Small intestine (tissue), 7 donors: ENCODE measurements around the gene LRRTM3. TPM values are rescaled to one million over a fixed set of nuclear protein-coding genes. Genes with fewer than 3 reads are reported as not detected.

Experiments
- DNase-seq, 2 donors: peaks; one replicate each; pipeline versions ENCODE4 v3.0.0 to v3.0.0-alpha.2; 2013
- FAIRE-seq: peaks from 2 replicates; lab custom pipeline; 2012; peaks lifted over from hg19 to GRCh38; lab: Jason Lieb, UNC
- H3K27ac ChIP-seq, 3 donors: one replicate each; pipeline ENCODE4 v1.5.1; 2013; ENCODE audit warnings: low read length in 2 of 3, mild to moderate bottlenecking in 2 of 3, control low read depth in 1 of 3, inconsistent platforms in 1 of 3, low read depth in 1 of 3, moderate library complexity in 1 of 3
- H3K27me3 ChIP-seq, 3 donors: one replicate each; pipeline ENCODE4 v1.6.1; 2013; ENCODE audit warnings: low read length in 3 of 3, inconsistent platforms in 1 of 3; ENCODE audit not compliant: control insufficient read depth in 3 of 3, insufficient read depth in 3 of 3
- H3K36me3 ChIP-seq, 3 donors: one replicate each; pipeline ENCODE4 v1.6.1; 2013; ENCODE audit warnings: low read length in 3 of 3, inconsistent platforms in 1 of 3, low read depth in 1 of 3, mild to moderate bottlenecking in 1 of 3, moderate library complexity in 1 of 3; ENCODE audit not compliant: control insufficient read depth in 3 of 3, insufficient read depth in 2 of 3
- H3K4me1 ChIP-seq, 3 donors: one replicate each; pipeline ENCODE4 v1.6.1; 2013; ENCODE audit warnings: low read length in 2 of 3, inconsistent platforms in 1 of 3, low read depth in 1 of 3, mild to moderate bottlenecking in 1 of 3, moderate library complexity in 1 of 3; ENCODE audit not compliant: control insufficient read depth in 3 of 3, insufficient read depth in 2 of 3
- H3K4me3 ChIP-seq, 3 donors: one replicate each; pipeline ENCODE4 v1.5.1; 2013; ENCODE audit warnings: low read length in 3 of 3, control low read depth in 1 of 3, inconsistent platforms in 1 of 3, low read depth in 1 of 3, mild to moderate bottlenecking in 1 of 3, moderate library complexity in 1 of 3
- H3K9me3 ChIP-seq, 2 donors: one replicate each; pipeline ENCODE4 v1.6.1; 2013; ENCODE audit warnings: low read depth in 1 of 2, low read length in 1 of 2; ENCODE audit not compliant: control insufficient read depth in 2 of 2, insufficient read depth in 1 of 2
- WGBS, 3 donors: extraction: QIAGEN DNeasy Blood & Tissue Kit; methylation state at CpG; one replicate each; pipeline ENCODE4 v1.1.7; 2013; 5-methylcytosine and 5-hydroxymethylcytosine counted together
- polyA plus RNA-seq, 4 donors: library from polyadenylated mRNA; stranded (reverse) in 3 of 4; unstranded in 1 of 4; fragments of 200-250 nt in 3 of 4; fragments of 120-200 nt in 1 of 4; gene quantifications; one replicate each; pipeline versions ENCODE4 v1.2.1 to v1.2.3, GENCODE V29; 2013
- donor health status: healthy with polysubstance abuse.
- donor health status: control.
- donor health status: control.
- donor health status: Bipolar disorder and iron deficiency.
- donor health status: healthy.

The LRRTM3 gene
- polyA plus RNA-seq, 4 donors: 0.10 to 0.31 TPM; not detected in 2

DNA sequence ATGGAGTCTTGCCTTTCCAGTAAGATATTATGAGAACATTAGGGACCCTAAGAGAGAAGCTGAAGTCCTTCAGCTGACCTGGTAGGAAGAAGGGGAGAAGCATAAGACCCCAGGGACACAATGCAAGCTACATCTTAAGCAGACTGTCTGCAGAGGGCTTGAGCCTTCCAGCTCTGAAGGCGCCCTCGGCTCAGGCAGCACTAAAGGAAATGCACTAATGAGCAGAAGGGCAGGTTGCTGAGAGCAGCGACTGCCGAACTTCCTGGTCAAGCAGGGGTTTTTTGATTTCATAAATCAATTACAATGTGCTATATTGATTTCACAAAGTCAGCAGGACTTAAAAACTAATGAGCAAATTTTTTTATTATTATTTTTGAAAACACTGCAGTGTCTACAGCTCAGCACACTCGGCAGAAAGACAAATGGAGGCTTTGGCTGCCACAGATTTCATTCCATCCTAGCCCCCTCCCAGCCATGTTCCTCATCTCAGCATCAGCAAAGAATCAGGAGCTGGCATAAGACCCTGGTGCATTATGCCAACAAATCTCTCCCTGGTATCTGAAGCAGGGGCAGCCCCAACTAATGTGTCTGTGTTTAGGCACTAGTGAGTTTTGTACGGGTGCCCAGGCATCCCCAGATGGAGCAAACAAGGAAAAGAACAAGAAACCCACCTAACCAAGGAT is 57.1 kb downstream of the LRRTM3 start:
- 12 to 43% (median 15%) methylated on average over 6 of the region's 6 CpGs for WGBS, 3 donors
- no peaks in the 10 kb centered on the region for H3K9me3 ChIP-seq
- no peak for FAIRE-seq

DNA sequence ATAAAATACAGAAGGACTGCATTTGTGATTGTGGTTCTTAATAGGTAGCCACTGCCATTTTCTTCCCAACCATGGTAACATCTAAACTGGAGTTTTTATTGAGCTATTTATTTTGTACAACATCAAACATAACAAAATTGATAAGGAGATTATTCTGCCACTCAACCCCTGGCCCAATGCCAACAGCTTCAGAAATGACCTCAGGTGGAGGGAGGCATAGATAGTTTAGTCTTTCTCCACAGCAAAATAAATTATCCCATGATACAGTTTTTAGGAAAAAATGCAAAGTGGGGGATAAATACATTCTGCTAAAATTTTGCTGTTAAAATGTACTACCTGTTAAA is 57.6 kb downstream of the LRRTM3 start:
- Histone ChIP-seq H3K36me3 (no peaks in the 10 kb centered on the region), H3K9me3 (no peaks in the 10 kb centered on the region), H3K4me3 (no peak overlapping the region), H3K27me3 (no peaks in the 10 kb centered on the region), H3K27ac (no peak overlapping the region), H3K4me1 (no peaks in the 10 kb centered on the region)
- FAIRE-seq (no peak), DNase-seq (peak; percentile 5 to 14)

More for the DNA sequence above, 57.1 kb downstream of the LRRTM3 start:
- DNase-seq: peak in 1 of 2 donors; percentile 5
- Histone ChIP-seq H3K27me3 (no peaks in the 10 kb centered on the region), H3K4me1 (no peaks in the 10 kb centered on the region), H3K4me3 (no peak overlapping the region), H3K27ac (no peak overlapping the region), H3K36me3 (no peaks in the 10 kb centered on the region)

DNA sequence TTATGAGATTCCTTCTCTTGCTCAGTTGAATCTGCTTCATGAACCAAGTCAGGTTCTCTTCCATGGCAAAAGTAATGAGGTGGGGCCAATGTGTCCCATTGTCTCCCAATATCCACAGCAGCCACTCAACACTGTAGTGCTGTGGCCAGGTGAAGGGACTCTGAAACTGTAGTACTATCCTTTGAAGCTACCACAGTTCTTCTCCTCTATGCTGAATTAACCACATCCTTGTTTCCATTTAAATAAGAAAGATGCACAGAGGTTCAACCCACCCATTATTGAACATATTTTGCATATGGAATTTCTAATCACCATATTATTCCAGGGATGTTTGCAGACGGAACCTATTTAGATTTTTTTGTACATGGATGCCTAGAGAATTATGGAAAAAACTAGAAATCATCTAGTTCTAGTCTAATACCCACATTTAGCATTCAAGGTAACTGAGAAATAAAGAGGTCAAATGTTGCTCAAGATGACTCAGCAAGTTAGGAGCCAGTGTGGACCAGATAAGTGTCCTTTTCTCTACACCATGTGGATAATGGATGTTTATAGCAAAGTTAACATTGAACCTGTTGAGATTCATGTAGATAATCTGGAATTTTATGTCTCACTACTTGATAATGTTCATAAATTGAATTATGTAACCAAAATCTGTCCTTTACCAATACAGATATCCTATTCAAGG is 64.5 kb downstream of the LRRTM3 start:
- Histone ChIP-seq H3K27ac (no peak overlapping the region), H3K36me3 (no peaks in the 10 kb centered on the region), H3K4me1 (no peaks in the 10 kb centered on the region), H3K27me3 (no peaks in the 10 kb centered on the region), H3K9me3 (no peaks in the 10 kb centered on the region), H3K4me3 (no peak overlapping the region)
- FAIRE-seq: no peak
- 65 to 83% (median 74%) methylated on average over 1 of the region's 1 CpG for WGBS, 3 donors
- DNase-seq: no peak

DNA sequence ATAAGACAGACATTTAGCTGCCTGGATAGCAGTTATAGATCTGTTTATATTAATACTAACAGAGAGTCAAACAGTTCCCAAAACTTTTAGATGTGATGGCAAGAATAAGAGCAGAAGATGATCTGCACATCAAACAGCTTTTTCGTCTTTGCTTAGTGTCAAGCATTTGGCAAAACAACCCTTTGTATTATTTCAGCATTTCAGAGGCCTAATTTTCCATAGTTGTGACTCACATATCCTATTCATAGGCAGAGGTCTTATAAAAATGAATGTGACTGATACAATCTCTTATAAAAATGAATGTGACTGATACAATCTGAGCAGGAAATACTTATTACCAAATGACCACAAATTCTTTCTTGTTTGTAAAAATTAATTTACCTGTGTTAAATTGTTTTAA is 71.2 kb downstream of the LRRTM3 start:
- no peak for DNase-seq
- Histone ChIP-seq H3K36me3 (no peaks in the 10 kb centered on the region), H3K9me3 (no peaks in the 10 kb centered on the region), H3K4me3 (no peak overlapping the region), H3K4me1 (no peaks in the 10 kb centered on the region), H3K27me3 (no peaks in the 10 kb centered on the region), H3K27ac (no peak overlapping the region)
- FAIRE-seq: no peak
- 53 to 85% (median 70%) methylated on average over 1 of the region's 1 CpG for WGBS, 3 donors

DNA sequence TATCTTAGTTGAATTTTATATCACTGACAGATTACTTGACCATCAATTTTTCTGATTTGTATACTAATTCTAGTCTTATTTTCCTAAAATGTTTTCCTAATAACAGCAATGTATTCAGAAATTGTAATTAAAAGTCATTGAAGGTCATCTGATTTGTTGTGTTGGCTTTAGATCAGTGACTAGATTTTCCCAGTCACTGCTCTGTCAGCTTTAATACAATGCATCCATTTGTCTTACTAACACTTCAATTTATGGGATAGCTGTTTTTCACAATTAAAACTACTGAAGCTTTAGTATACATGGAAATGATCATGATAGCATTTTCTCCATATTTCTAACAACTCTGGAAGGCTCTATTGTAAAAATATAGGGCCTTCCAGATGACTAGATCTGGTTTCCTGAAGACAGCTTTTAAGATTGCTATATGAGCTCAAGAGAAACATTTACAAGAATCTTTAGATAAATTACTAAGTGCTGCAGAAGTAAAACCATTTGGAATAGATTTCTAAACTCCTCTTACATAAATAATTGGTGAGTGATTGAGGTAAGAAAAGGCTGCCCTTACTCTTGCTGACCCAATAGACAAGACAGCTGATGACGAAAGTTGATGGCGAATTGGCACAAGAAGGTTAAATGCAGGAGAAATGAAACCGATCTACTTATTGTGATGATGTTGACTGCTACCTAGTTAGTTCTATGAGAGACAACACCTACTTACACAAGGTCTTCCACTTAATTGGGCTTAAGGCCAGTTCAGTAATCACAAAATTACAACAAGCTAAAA is 74.1 kb downstream of the LRRTM3 start:
- H3K4me3 ChIP-seq: no peak overlapping the region
- DNase-seq (no peak), FAIRE-seq (no peak)
- no peaks in the 10 kb centered on the region for H3K4me1 ChIP-seq
- H3K27me3 ChIP-seq: no peaks in the 10 kb centered on the region
- no peak overlapping the region for H3K27ac ChIP-seq
- no peaks in the 10 kb centered on the region for H3K36me3 ChIP-seq
- no peaks in the 10 kb centered on the region for H3K9me3 ChIP-seq
- 91 to 95% (median 92%) methylated on average over 3 of the region's 3 CpGs for WGBS, 3 donors

DNA sequence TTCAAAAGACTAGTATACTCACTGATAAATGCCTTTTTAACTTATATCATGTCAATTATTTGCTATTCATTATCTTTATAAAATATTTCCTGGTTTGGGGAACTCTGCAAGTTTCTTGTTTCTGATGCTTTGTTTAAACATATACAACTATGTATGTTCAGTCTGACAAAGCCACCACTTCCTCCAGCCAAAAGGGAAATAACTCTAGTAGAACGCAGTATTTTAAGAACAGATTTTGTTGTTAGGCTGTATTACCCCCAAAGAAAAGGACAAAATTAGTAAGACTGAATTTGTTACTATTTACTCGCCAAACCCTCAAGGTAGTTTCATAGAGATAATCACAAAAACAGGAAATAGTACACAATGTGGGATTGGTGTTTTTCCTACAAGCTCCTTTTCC is 78.9 kb downstream of the LRRTM3 start:
- Histone ChIP-seq H3K4me1 (no peaks in the 10 kb centered on the region), H3K4me3 (no peak overlapping the region), H3K27ac (no peak overlapping the region), H3K27me3 (no peaks in the 10 kb centered on the region), H3K36me3 (no peaks in the 10 kb centered on the region), H3K9me3 (no peaks in the 10 kb centered on the region)
- WGBS, 3 donors: 64 to 79% (median 76%) methylated on average over 2 of the region's 2 CpGs
- DNase-seq (no peak), FAIRE-seq (no peak)

DNA sequence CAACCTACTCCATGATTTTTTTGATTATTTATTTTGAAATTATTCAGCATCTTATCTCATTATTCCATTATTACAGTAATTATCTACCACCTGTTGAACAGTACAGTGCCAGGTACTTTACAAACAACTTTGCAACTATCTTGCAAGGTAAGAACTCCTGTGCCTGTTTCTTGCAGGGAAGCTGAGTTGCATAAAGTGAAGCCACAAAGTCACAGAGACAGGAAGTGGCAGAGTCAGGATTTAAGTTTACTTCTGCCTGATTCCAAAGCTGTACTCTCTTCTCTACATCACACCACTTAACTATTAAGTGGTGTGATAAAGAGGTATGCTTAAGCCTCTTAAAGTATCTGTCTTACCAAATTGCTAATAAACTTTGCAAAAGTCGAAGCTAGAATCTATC is 80.1 kb downstream of the LRRTM3 start:
- no peaks in the 10 kb centered on the region for H3K9me3 ChIP-seq
- H3K36me3 ChIP-seq: no peaks in the 10 kb centered on the region
- no peak overlapping the region for H3K4me3 ChIP-seq
- H3K27ac ChIP-seq: no peak overlapping the region
- no peaks in the 10 kb centered on the region for H3K4me1 ChIP-seq
- no peaks in the 10 kb centered on the region for H3K27me3 ChIP-seq
- 45 to 76% (median 73%) methylated on average over 1 of the region's 1 CpG for WGBS, 3 donors
- FAIRE-seq: no peak
- DNase-seq: no peak

DNA sequence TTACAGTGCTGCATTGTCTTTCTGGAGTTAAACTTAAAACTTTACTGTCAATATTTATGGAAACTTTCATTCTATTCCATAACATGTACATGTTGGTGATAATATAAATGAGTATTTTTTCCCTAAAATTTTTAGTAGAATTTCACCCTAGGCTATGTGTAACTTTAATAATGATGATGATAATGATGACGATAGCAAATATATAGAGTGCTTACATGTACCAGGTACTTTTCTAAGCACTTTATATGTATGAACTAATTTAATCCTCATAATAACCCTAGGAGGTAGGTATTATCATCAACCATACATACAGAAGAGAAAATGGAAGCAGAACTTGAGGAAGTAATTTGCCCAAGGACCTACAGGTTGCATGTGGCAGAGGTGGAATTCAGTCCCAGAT is 85.6 kb downstream of the LRRTM3 start:
- no peaks in the 10 kb centered on the region for H3K36me3 ChIP-seq
- FAIRE-seq (no peak), DNase-seq (no peak)
- no peaks in the 10 kb centered on the region for H3K27me3 ChIP-seq
- H3K4me1 ChIP-seq: no peaks in the 10 kb centered on the region
- no peak overlapping the region for H3K27ac ChIP-seq
- 95 to 97% (median 96%) methylated on average over 1 of the region's 1 CpG for WGBS, 3 donors
- H3K9me3 ChIP-seq: no peaks in the 10 kb centered on the region
- no peak overlapping the region for H3K4me3 ChIP-seq
